ENCODE data around the gene SLC35C1.

- TF ChIP-seq EZH2 (IDR thresholded peaks at IDR 0.05) (no peak), POLR2AphosphoS5 (IDR thresholded peaks at IDR 0.05; ENCODE audit: borderline replicate concordance, low read depth, low read length) (no peak)
Measured at GRCh38 chr11:45805305-45806071, 539 bp downstream of the SLC35C1 start.

All from SK-N-MC (cell line).